ENCODE measurements around the gene GLYATL2.

DNA sequence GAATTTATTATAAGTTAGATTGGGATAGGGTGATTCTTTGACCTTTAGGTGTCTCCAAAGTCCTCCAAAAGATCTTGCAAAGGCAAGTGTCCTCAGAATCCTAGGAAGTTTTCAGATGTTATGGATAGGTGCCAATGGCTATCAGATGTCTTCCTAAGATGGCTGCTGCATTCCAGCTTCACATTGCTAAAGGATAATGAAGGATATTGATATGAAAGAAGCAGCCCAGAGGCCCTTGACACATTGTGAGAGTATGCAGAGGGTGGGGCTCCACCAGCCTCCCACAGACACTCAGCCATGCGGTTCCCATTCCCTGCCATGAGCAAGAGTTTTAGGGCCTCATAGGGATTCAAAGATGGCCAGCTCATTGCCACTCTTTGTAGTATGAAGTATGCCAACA is 22.3 kb upstream of the GLYATL2 start:
- TF ChIP-seq, protein P1, sequence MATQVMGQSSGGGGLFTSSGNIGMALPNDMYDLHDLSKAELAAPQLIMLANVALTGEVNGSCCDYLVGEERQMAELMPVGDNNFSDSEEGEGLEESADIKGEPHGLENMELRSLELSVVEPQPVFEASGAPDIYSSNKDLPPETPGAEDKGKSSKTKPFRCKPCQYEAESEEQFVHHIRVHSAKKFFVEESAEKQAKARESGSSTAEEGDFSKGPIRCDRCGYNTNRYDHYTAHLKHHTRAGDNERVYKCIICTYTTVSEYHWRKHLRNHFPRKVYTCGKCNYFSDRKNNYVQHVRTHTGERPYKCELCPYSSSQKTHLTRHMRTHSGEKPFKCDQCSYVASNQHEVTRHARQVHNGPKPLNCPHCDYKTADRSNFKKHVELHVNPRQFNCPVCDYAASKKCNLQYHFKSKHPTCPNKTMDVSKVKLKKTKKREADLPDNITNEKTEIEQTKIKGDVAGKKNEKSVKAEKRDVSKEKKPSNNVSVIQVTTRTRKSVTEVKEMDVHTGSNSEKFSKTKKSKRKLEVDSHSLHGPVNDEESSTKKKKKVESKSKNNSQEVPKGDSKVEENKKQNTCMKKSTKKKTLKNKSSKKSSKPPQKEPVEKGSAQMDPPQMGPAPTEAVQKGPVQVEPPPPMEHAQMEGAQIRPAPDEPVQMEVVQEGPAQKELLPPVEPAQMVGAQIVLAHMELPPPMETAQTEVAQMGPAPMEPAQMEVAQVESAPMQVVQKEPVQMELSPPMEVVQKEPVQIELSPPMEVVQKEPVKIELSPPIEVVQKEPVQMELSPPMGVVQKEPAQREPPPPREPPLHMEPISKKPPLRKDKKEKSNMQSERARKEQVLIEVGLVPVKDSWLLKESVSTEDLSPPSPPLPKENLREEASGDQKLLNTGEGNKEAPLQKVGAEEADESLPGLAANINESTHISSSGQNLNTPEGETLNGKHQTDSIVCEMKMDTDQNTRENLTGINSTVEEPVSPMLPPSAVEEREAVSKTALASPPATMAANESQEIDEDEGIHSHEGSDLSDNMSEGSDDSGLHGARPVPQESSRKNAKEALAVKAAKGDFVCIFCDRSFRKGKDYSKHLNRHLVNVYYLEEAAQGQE (IDR thresholded peaks at IDR 0.05; ENCODE audit: borderline replicate concordance), result no peak
- TF ChIP-seq CTCF (IDR thresholded peaks at IDR 0.05; ENCODE audit: poor library complexity, severe bottlenecking) (no peak), POLR2AphosphoS5 (IDR thresholded peaks at IDR 0.05) (no peak), EP300 (conservative IDR thresholded peaks at IDR 0.05; ENCODE audit: poor library complexity, severe bottlenecking) (no peak), EZH2 (IDR thresholded peaks at IDR 0.05; ENCODE audit: borderline replicate concordance, insufficient read depth, low read length, poor library complexity, severe bottlenecking) (no peak), TAF1 (IDR thresholded peaks at IDR 0.05; ENCODE audit: low read depth) (no peak), RAD21 (conservative IDR thresholded peaks at IDR 0.05) (no peak), SMC3 (conservative IDR thresholded peaks at IDR 0.05; ENCODE audit: poor library complexity) (no peak)
